Osteocyte (in vitro differentiated cells): Measurements from ENCODE around the gene HEBP2. TPM values are rescaled to one million over a fixed set of nuclear protein-coding genes. Genes with fewer than 3 reads are reported as not detected.

Source experiments
- DNase-seq: peaks from one replicate; pipeline ENCODE4 v3.0.0; 2021; ENCODE audit warnings: mixed read lengths; ENCODE audit not compliant: unreplicated experiment; ENCODE audit errors: extremely low spot score
- H3K27ac Mint-ChIP-seq: one replicate; pipeline ENCODE4 v1.8.0; 2021; ENCODE audit warnings: mild to moderate bottlenecking, mixed read lengths; ENCODE audit not compliant: unreplicated experiment
- H3K27me3 Mint-ChIP-seq: one replicate; pipeline ENCODE4 v1.8.0; 2021; ENCODE audit warnings: mixed read lengths; ENCODE audit not compliant: unreplicated experiment
- H3K36me3 Mint-ChIP-seq: one replicate; pipeline ENCODE4 v1.8.0; 2021; ENCODE audit warnings: mixed read lengths; ENCODE audit not compliant: unreplicated experiment
- H3K4me1 Mint-ChIP-seq: one replicate; pipeline ENCODE4 v1.8.0; 2021; ENCODE audit warnings: mixed read lengths; ENCODE audit not compliant: unreplicated experiment
- H3K4me3 Mint-ChIP-seq: one replicate; pipeline ENCODE4 v1.8.0; 2021; ENCODE audit warnings: mild to moderate bottlenecking, moderate library complexity, mixed read lengths; ENCODE audit not compliant: unreplicated experiment
- H3K9me3 Mint-ChIP-seq: one replicate; pipeline ENCODE4 v1.8.0; 2021; ENCODE audit warnings: mixed read lengths; ENCODE audit not compliant: unreplicated experiment
- CTCF ChIP-seq: fragments of 200-600 bp; sonication (generic); IDR thresholded peaks from 2 replicates; pipeline ENCODE4 v1.5.0; 2021; ENCODE audit warnings: antibody characterized with exemption, mild to moderate bottlenecking, moderate library complexity
- total RNA-seq: library from RNA; stranded (reverse); gene quantifications from 2 replicates; pipeline ENCODE4 v1.2.1, GENCODE V29; 2021

The HEBP2 gene
- total RNA-seq, 1 donor from 2014 or later, result 36.8 TPM

- TF ChIP-seq CTCF, result no peak
- H3K36me3 Mint-ChIP-seq, result peaks cover 63% of the 10 kb centered on the region
- DNase-seq, result no peak
- H3K4me1 Mint-ChIP-seq, result peaks cover 9% of the 10 kb centered on the region
- H3K4me3 Mint-ChIP-seq, result no peak overlapping the region
- H3K27me3 Mint-ChIP-seq, result no peaks in the 10 kb centered on the region
- no peaks in the 10 kb centered on the region for H3K9me3 Mint-ChIP-seq
- H3K27ac Mint-ChIP-seq, result no peak overlapping the region
These were observed 7.2 kb downstream of the HEBP2 start for GRCh38 chr6:138410972-138411880.

- Mint-ChIP-seq H3K4me1 (peaks cover 9% of the 10 kb centered on the region), H3K36me3 (peaks cover 35% of the 10 kb centered on the region), H3K9me3 (peaks cover 3% of the 10 kb centered on the region), H3K27ac (no peak overlapping the region), H3K27me3 (no peaks in the 10 kb centered on the region), H3K4me3 (no peak overlapping the region)
- DNase-seq, result no peak
- no peak for TF ChIP-seq CTCF
These were observed 11.1 kb downstream of the HEBP2 start for GRCh38 chr6:138415125-138415524.

GRCh38 chr6:138416206-138416605, 12.2 kb downstream of the HEBP2 start:
- Mint-ChIP-seq H3K36me3 (peaks cover 33% of the 10 kb centered on the region), H3K27me3 (no peaks in the 10 kb centered on the region), H3K9me3 (peaks cover 3% of the 10 kb centered on the region), H3K27ac (no peak overlapping the region), H3K4me1 (peaks cover 2% of the 10 kb centered on the region), H3K4me3 (no peak overlapping the region)
- no peak for DNase-seq
- TF ChIP-seq CTCF, result no peak

- no peak for DNase-seq
- no peaks in the 10 kb centered on the region for H3K4me1 Mint-ChIP-seq
- no peak for TF ChIP-seq CTCF
- H3K36me3 Mint-ChIP-seq, result peaks cover 28% of the 10 kb centered on the region
- H3K9me3 Mint-ChIP-seq, result peaks cover 3% of the 10 kb centered on the region
- H3K27ac Mint-ChIP-seq, result no peak overlapping the region
- no peak overlapping the region for H3K4me3 Mint-ChIP-seq
- H3K27me3 Mint-ChIP-seq, result no peaks in the 10 kb centered on the region
These were observed 13.6 kb downstream of the HEBP2 start for GRCh38 chr6:138417493-138418117.

- H3K36me3 Mint-ChIP-seq, result peaks cover 25% of the 10 kb centered on the region
- H3K4me3 Mint-ChIP-seq, result no peak overlapping the region
- DNase-seq, result no peak
- no peaks in the 10 kb centered on the region for H3K27me3 Mint-ChIP-seq
- no peak overlapping the region for H3K27ac Mint-ChIP-seq
- H3K4me1 Mint-ChIP-seq, result peaks cover 5% of the 10 kb centered on the region
- H3K9me3 Mint-ChIP-seq, result peaks cover 3% of the 10 kb centered on the region
- no peak for TF ChIP-seq CTCF
These were observed 14.2 kb downstream of the HEBP2 start for GRCh38 chr6:138418118-138418742.
